RKO (cell line): ENCODE results near the gene SH3PXD2A.

Source experiments
- DNase-seq: peaks from one replicate; pipeline ENCODE4 v3.0.0-alpha.2; 2016; ENCODE audit warnings: low spot score

SH3PXD2A gene

GRCh38 chr10:103703941-103704919, 151.1 kb downstream of the SH3PXD2A start:
- DNase-seq = no peak

GRCh38 chr10:103701380-103702222, 153.8 kb downstream of the SH3PXD2A start:
- DNase-seq = no peak

GRCh38 chr10:103700436-103700715, 155.0 kb downstream of the SH3PXD2A start:
- no peak for DNase-seq

- no peak for DNase-seq
Measured at GRCh38 chr10:103699611-103700435, 155.6 kb downstream of the SH3PXD2A start.

GRCh38 chr10:103698266-103698665, 157.1 kb downstream of the SH3PXD2A start:
- DNase-seq = no peak

GRCh38 chr10:103697787-103698186, 157.6 kb downstream of the SH3PXD2A start:
- DNase-seq = no peak

- DNase-seq = peak; percentile 95
Measured at GRCh38 chr10:103696411-103697145, 158.8 kb downstream of the SH3PXD2A start.

GRCh38 chr10:103696094-103696410, 159.3 kb downstream of the SH3PXD2A start:
- DNase-seq = no peak

- DNase-seq = no peak
Measured at GRCh38 chr10:103695584-103696005, 159.8 kb downstream of the SH3PXD2A start.

GRCh38 chr10:103693812-103694205, 161.6 kb downstream of the SH3PXD2A start:
- DNase-seq = no peak

- DNase-seq = no peak
Measured at GRCh38 chr10:103692952-103693811, 162.2 kb downstream of the SH3PXD2A start.

GRCh38 chr10:103692436-103692951, 162.9 kb downstream of the SH3PXD2A start:
- no peak for DNase-seq

GRCh38 chr10:103691723-103692435, 163.5 kb downstream of the SH3PXD2A start:
- DNase-seq = no peak

- DNase-seq = no peak
Measured at GRCh38 chr10:103691267-103691666, 164.1 kb downstream of the SH3PXD2A start.

- no peak for DNase-seq
Measured at GRCh38 chr10:103690281-103690680, 165.1 kb downstream of the SH3PXD2A start.

- no peak for DNase-seq
Measured at GRCh38 chr10:103688491-103688890, 166.9 kb downstream of the SH3PXD2A start.

GRCh38 chr10:103687718-103688117, 167.7 kb downstream of the SH3PXD2A start:
- no peak for DNase-seq

- no peak for DNase-seq
Measured at GRCh38 chr10:103687172-103687571, 168.2 kb downstream of the SH3PXD2A start.

GRCh38 chr10:103685880-103686669, 169.3 kb downstream of the SH3PXD2A start:
- DNase-seq = peak; percentile 36
